IMR-90 (cell line): Measurements from ENCODE around the gene RYR1. TPM values are rescaled to one million over a fixed set of nuclear protein-coding genes. Genes with fewer than 3 reads are reported as not detected.

ENCODE experiments used
- ATAC-seq: fragments of 200-7000 bp; cut with Tn5 transposase; 2 replicates; pipeline ENCODE4 v1.9.1; 2020; ENCODE audit warnings: low read depth, mild to moderate bottlenecking, moderate library complexity
- BruUV-seq: library from RNA; stranded (reverse); fragments of 400-500 nt; replicated peaks from 2 replicates; lab custom pipeline; 2021; lab: Mats Ljungman, UMichigan
- CTCF ChIA-PET: fragments of 300-600 bp; formaldehyde crosslinking; extraction: SDS; loops from one replicate; lab custom pipeline; 2021; ENCODE audit warnings: antibody characterized with exemption; lab: Yijun Ruan, JAX
- POLR2A ChIA-PET: fragments of 300-600 bp; sonication (Branson Sonifier 250); formaldehyde crosslinking; loops from one replicate; lab custom pipeline; 2022; ENCODE audit warnings: antibody characterized with exemption; ENCODE audit not compliant: unreplicated experiment; lab: Charles Lee
- DNase-seq: peaks from one replicate; pipeline ENCODE4 v3.0.0; 2013
- H2AFZ ChIP-seq: replicated peaks from 2 replicates; pipeline ENCODE3; 2013; ENCODE audit warnings: low read length, mild to moderate bottlenecking; ENCODE audit not compliant: poor library complexity
- H2AK5ac ChIP-seq: 2 replicates; pipeline ENCODE4 v1.6.1; 2013; ENCODE audit warnings: low read depth, low read length, inconsistent platforms
- H2AK9ac ChIP-seq: replicated peaks from 2 replicates; pipeline ENCODE3; 2013; ENCODE audit warnings: mild to moderate bottlenecking, low read depth, low read length, moderate library complexity; ENCODE audit not compliant: poor library complexity
- H2BK120ac ChIP-seq: 2 replicates; pipeline ENCODE4 v1.6.1; 2013; ENCODE audit warnings: low read depth, low read length, inconsistent platforms
- H2BK15ac ChIP-seq: 3 replicates; pipeline ENCODE4 v1.6.1; 2013; ENCODE audit warnings: low read depth, low read length, inconsistent platforms
- H2BK20ac ChIP-seq: 2 replicates; pipeline ENCODE4 v1.6.1; 2013; ENCODE audit warnings: low read depth, mild to moderate bottlenecking, inconsistent platforms, low read length, moderate library complexity
- H2BK5ac ChIP-seq: 2 replicates; pipeline ENCODE4 v1.6.1; 2013; ENCODE audit warnings: mild to moderate bottlenecking, low read depth, low read length, inconsistent platforms; ENCODE audit not compliant: poor library complexity, severe bottlenecking
- H3K14ac ChIP-seq: replicated peaks from 2 replicates; pipeline ENCODE4 v1.6.1; 2013; ENCODE audit warnings: low read depth, low read length, inconsistent platforms
- H3K18ac ChIP-seq: 2 replicates; pipeline ENCODE4 v1.6.1; 2013; ENCODE audit warnings: low read depth, low read length, control low read depth
- H3K23ac ChIP-seq: 2 replicates; pipeline ENCODE4 v1.6.1; 2013; ENCODE audit warnings: low read depth, low read length, inconsistent platforms
- H3K27ac ChIP-seq: 2 replicates; pipeline ENCODE4 v1.5.1; 2013; ENCODE audit warnings: mild to moderate bottlenecking, control low read depth, low read length; ENCODE audit not compliant: insufficient read depth
- H3K27me3 ChIP-seq: 2 replicates; pipeline ENCODE4 v1.6.1; 2013; ENCODE audit warnings: low read length; ENCODE audit not compliant: control insufficient read depth, insufficient read depth
- H3K36me3 ChIP-seq: 2 replicates; pipeline ENCODE4 v1.6.1; 2013; ENCODE audit warnings: low read length, mixed read lengths; ENCODE audit not compliant: control insufficient read depth, insufficient read depth
- H3K4ac ChIP-seq: 2 replicates; pipeline ENCODE4 v1.6.1; 2013; ENCODE audit warnings: low read depth, low read length, inconsistent platforms
- H3K4me1 ChIP-seq: 2 replicates; pipeline ENCODE4 v1.6.1; 2013; ENCODE audit warnings: low read length, mixed read lengths; ENCODE audit not compliant: control insufficient read depth, insufficient read depth
- H3K4me2 ChIP-seq: 2 replicates; pipeline ENCODE4 v1.6.1; 2013; ENCODE audit warnings: low read depth, mild to moderate bottlenecking, control low read depth, low read length, moderate library complexity
- H3K4me3 ChIP-seq: 2 replicates; pipeline ENCODE4 v1.5.1; 2013; ENCODE audit warnings: low read depth, mild to moderate bottlenecking, control low read depth, low read length, moderate library complexity; ENCODE audit not compliant: insufficient read depth
- H3K56ac ChIP-seq: 2 replicates; pipeline ENCODE4 v1.6.1; 2013; ENCODE audit warnings: low read length, inconsistent platforms; ENCODE audit not compliant: insufficient read depth; ENCODE audit errors: extremely low read depth
- H3K79me1 ChIP-seq, 2 experiments: 2 replicates each; pipeline ENCODE4 v1.6.1; 2013; ENCODE audit warnings: low read length in 2 of 2, inconsistent platforms in 1 of 2, low read depth in 1 of 2
- H3K9ac ChIP-seq: 2 replicates; pipeline ENCODE4 v1.6.1; 2013; ENCODE audit warnings: low read depth, low read length, control low read depth
- H3K9me1 ChIP-seq: 2 replicates; pipeline ENCODE4 v1.6.1; 2013; ENCODE audit warnings: low read length, inconsistent platforms; ENCODE audit not compliant: insufficient read depth
- H3K9me3 ChIP-seq: 2 replicates; pipeline ENCODE4 v1.6.1; 2013; ENCODE audit warnings: low read length; ENCODE audit not compliant: control insufficient read depth, insufficient read depth
- H4K20me1 ChIP-seq: 2 replicates; pipeline ENCODE4 v1.6.1; 2013; ENCODE audit warnings: low read length, inconsistent platforms; ENCODE audit not compliant: insufficient read depth
- H4K5ac ChIP-seq: 2 replicates; pipeline ENCODE4 v1.6.1; 2013; ENCODE audit warnings: mild to moderate bottlenecking, low read depth, low read length, control low read depth
- H4K8ac ChIP-seq, 2 experiments: 2 replicates each; pipeline ENCODE4 v1.6.1; 2013; ENCODE audit warnings: low read depth in 2 of 2, low read length in 2 of 2, control low read depth in 1 of 2, inconsistent platforms in 1 of 2
- H4K91ac ChIP-seq: 2 replicates; pipeline ENCODE4 v1.6.1; 2013; ENCODE audit warnings: low read depth, low read length, inconsistent platforms; ENCODE audit not compliant: insufficient read depth
- BHLHE40 ChIP-seq: fragments of 150-350 bp; IDR thresholded peaks from 2 replicates; pipeline ENCODE4 v1.6.1; 2016; ENCODE audit warnings: mild to moderate bottlenecking, low read depth, low read length
- CEBPB ChIP-seq: IDR thresholded peaks from 2 replicates; pipeline ENCODE4 v1.6.1; 2012; ENCODE audit warnings: low read depth, low read length, improper control_type of control experiment
- CHD1 ChIP-seq: IDR thresholded peaks from 2 replicates; pipeline ENCODE4 v1.6.1; 2012; ENCODE audit warnings: low read depth, low read length, improper control_type of control experiment
- FOS ChIP-seq: fragments of 150-350 bp; IDR thresholded peaks from 2 replicates; pipeline ENCODE4 v1.6.1; 2016; ENCODE audit warnings: low read depth, low read length
- MAFK ChIP-seq: IDR thresholded peaks from 2 replicates; pipeline ENCODE4 v1.6.1; 2012; ENCODE audit warnings: low read depth, low read length, improper control_type of control experiment
- MAZ ChIP-seq: IDR thresholded peaks from 2 replicates; pipeline ENCODE4 v1.6.1; 2012; ENCODE audit warnings: low read depth, mild to moderate bottlenecking, low read length, improper control_type of control experiment, moderate library complexity, borderline replicate concordance
- MXI1 ChIP-seq: IDR thresholded peaks from 2 replicates; pipeline ENCODE4 v1.6.1; 2012; ENCODE audit warnings: low read depth, mild to moderate bottlenecking, low read length, moderate library complexity, borderline replicate concordance
- NFE2L2 ChIP-seq: fragments of 150-350 bp; IDR thresholded peaks from 2 replicates; pipeline ENCODE4 v1.6.1; 2016; ENCODE audit warnings: low read depth, mild to moderate bottlenecking, low read length
- POLR2A ChIP-seq: IDR thresholded peaks from 2 replicates; pipeline ENCODE4 v1.6.1; 2012; ENCODE audit warnings: mild to moderate bottlenecking, low read depth, low read length
- RAD21 ChIP-seq: IDR thresholded peaks from 2 replicates; pipeline ENCODE4 v1.6.1; 2012; ENCODE audit warnings: low read length, improper control_type of control experiment
- RCOR1 ChIP-seq: IDR thresholded peaks from 2 replicates; pipeline ENCODE4 v1.6.1; 2012; ENCODE audit warnings: mild to moderate bottlenecking, low read length, improper control_type of control experiment; ENCODE audit not compliant: insufficient replicate concordance
- RFX5 ChIP-seq: IDR thresholded peaks from 2 replicates; pipeline ENCODE4 v1.8.0; 2012; ENCODE audit warnings: low read depth, mild to moderate bottlenecking, low read length, moderate library complexity
- SMC3 ChIP-seq: fragments of 150-350 bp; IDR thresholded peaks from 2 replicates; pipeline ENCODE4 v1.6.1; 2016; ENCODE audit warnings: low read depth, mild to moderate bottlenecking, antibody characterized with exemption, low read length, moderate library complexity
- WGBS, 2 experiments: methylation state at CpG; one replicate each; pipeline versions ENCODE4 v1.1.5 to v1.1.7; 2013; ENCODE audit warnings: missing lambda C conversion rate in 2 of 2; ENCODE audit not compliant: insufficient read length in 1 of 2; ENCODE audit errors: extremely low coverage in 2 of 2; 5-methylcytosine and 5-hydroxymethylcytosine counted together
- dilution Hi-C: fragments of 300-500 bp; cut with HindIII; formaldehyde crosslinking; loops from one replicate; pipeline ENCODE4 v1.14.3; 2018; ENCODE audit warnings: low sequenced_read_pairs; ENCODE audit not compliant: unreplicated experiment
- in situ Hi-C: fragments of 300-500 bp; cut with MboI; formaldehyde crosslinking; loops from 3 replicates; pipeline ENCODE4 v1.14.3; 2019; ENCODE audit warnings: low sequenced_read_pairs, inconsistent platforms, mixed read lengths
- intact Hi-C: fragments of 100-400 bp; cut with micrococcal nuclease; formaldehyde crosslinking; loops from 2 replicates; pipeline ENCODE4 v1.10.0; 2022
- polyA plus RNA-seq, 3 experiments: library from polyadenylated mRNA; depleted of rRNA; stranded (reverse); fragments of >200 nt; gene quantifications; 2 replicates each; pipeline ENCODE4 v1.2.3, GENCODE V29; 2012; ENCODE audit warnings: low replicate concordance in 1 of 3
- total RNA-seq: library from RNA; depleted of rRNA; stranded (reverse); fragments of >200 nt; gene quantifications from 2 replicates; pipeline ENCODE4 v1.2.3, GENCODE V29; 2012
- TF ChIP-seq, protein P1 (sequence below): fragments of 150-350 bp; IDR thresholded peaks from 2 replicates; pipeline ENCODE4 v1.6.1; 2017; ENCODE audit warnings: mild to moderate bottlenecking, antibody characterized with exemption, low read length, low read depth
- TF ChIP-seq, protein P2 (sequence below): conservative IDR thresholded peaks from 2 replicates; pipeline ENCODE4 v1.5.1; 2012; ENCODE audit warnings: mild to moderate bottlenecking, low read depth, low read length, improper control_type of control experiment
- TF ChIP-seq, protein P3 (sequence below): fragments of 150-350 bp; IDR thresholded peaks from 2 replicates; pipeline ENCODE4 v1.6.1; 2016; ENCODE audit warnings: low read depth, mild to moderate bottlenecking, low read length, moderate library complexity, borderline replicate concordance

Gene RYR1
- total and polyA plus RNA-seq, 2 of the 4 experiments (the other 2 are of a cell fraction) = not detected

DNA sequence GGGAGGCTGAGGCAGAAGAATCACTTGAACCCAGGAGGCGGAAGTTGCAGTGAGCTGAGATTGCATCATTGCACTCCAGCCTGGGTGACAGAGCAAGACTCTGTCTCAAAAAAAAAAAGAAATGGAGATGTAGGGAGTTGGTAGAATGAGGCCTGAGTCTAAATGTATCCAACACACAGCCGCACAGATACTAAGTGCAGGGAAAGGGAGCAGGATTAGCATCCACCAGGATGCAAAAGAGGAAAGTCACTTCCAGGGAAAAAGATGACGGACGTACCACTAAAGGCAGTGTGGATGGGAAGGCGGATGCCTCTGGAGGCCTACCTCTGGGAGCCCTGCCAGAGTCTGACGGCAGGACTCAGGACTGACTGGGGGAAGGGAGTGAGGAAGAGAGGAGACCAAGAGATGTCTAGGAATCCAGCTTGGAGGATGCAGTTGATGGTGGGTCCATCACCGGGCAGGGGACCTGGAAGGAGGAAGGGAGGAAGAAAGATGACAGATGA, 23.8 kb upstream of the RYR1 start:
- ChIA-PET CTCF (no interaction called here), POLR2A (no interaction called here)
- 63% methylated on average over 5 of the region's 7 CpGs; no CpG with 5 or more reads in 1 of the 2 experiments for WGBS, 2 experiments
- Histone ChIP-seq H4K20me1 (no peaks in the 10 kb centered on the region), H4K91ac (no peak overlapping the region), H2AK9ac (no peak overlapping the region), H3K27ac (no peak overlapping the region), H4K5ac (no peak overlapping the region), H3K36me3 (peaks cover 11% of the 10 kb centered on the region; the same call in 1 of the 2 replicates), H3K4ac (no peak overlapping the region), H3K9me1 (no peaks in the 10 kb centered on the region), H3K18ac (no peak overlapping the region), H3K14ac (no peak overlapping the region), H4K8ac (no peak overlapping the region), H3K9me3 (no peaks in the 10 kb centered on the region), H2AK5ac (no peak overlapping the region), H2BK15ac (no peak overlapping the region), H2BK5ac (no peak overlapping the region), H3K4me1 (no peaks in the 10 kb centered on the region), H3K23ac (no peak overlapping the region), H3K27me3 (no peaks in the 10 kb centered on the region), H3K79me1 (no peaks in the 10 kb centered on the region), H3K56ac (no peak overlapping the region), H3K9ac (no peak overlapping the region), H3K4me3 (no peak overlapping the region), H2BK120ac (no peak overlapping the region), H3K4me2 (no peak overlapping the region), H2BK20ac (no peak overlapping the region), H2AFZ (peak overlapping the region; percentile 10)
- dilution Hi-C loops (no loop called here), in situ Hi-C loops (loop anchor here (25.0 kb wide), 1 partner anchor 528 kb away; the partner anchor contains the start of genes MRPS12 and SARS2), intact Hi-C loops (no loop called here)
- no TSS peak for BruUV-seq
- TF ChIP-seq, protein P1, sequence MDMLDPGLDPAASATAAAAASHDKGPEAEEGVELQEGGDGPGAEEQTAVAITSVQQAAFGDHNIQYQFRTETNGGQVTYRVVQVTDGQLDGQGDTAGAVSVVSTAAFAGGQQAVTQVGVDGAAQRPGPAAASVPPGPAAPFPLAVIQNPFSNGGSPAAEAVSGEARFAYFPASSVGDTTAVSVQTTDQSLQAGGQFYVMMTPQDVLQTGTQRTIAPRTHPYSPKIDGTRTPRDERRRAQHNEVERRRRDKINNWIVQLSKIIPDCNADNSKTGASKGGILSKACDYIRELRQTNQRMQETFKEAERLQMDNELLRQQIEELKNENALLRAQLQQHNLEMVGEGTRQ = no peak
- no peak for TF ChIP-seq MAZ
- TF ChIP-seq CHD1 = no peak
- no peak for TF ChIP-seq NFE2L2
- no peak for TF ChIP-seq FOS
- TF ChIP-seq, protein P2, sequence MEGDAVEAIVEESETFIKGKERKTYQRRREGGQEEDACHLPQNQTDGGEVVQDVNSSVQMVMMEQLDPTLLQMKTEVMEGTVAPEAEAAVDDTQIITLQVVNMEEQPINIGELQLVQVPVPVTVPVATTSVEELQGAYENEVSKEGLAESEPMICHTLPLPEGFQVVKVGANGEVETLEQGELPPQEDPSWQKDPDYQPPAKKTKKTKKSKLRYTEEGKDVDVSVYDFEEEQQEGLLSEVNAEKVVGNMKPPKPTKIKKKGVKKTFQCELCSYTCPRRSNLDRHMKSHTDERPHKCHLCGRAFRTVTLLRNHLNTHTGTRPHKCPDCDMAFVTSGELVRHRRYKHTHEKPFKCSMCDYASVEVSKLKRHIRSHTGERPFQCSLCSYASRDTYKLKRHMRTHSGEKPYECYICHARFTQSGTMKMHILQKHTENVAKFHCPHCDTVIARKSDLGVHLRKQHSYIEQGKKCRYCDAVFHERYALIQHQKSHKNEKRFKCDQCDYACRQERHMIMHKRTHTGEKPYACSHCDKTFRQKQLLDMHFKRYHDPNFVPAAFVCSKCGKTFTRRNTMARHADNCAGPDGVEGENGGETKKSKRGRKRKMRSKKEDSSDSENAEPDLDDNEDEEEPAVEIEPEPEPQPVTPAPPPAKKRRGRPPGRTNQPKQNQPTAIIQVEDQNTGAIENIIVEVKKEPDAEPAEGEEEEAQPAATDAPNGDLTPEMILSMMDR = no peak
- TF ChIP-seq, protein P3, sequence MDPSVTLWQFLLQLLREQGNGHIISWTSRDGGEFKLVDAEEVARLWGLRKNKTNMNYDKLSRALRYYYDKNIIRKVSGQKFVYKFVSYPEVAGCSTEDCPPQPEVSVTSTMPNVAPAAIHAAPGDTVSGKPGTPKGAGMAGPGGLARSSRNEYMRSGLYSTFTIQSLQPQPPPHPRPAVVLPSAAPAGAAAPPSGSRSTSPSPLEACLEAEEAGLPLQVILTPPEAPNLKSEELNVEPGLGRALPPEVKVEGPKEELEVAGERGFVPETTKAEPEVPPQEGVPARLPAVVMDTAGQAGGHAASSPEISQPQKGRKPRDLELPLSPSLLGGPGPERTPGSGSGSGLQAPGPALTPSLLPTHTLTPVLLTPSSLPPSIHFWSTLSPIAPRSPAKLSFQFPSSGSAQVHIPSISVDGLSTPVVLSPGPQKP = no peak
- no peak for TF ChIP-seq BHLHE40
- no peak for TF ChIP-seq POLR2A
- no peak for TF ChIP-seq RCOR1
- no peak for TF ChIP-seq SMC3
- TF ChIP-seq MXI1 = no peak
- TF ChIP-seq RAD21 = no peak
- TF ChIP-seq MAFK = no peak
- no peak for TF ChIP-seq RFX5
- TF ChIP-seq CEBPB = no peak
- ATAC-seq = peak; percentile 72
- peak; percentile 54 for DNase-seq
